ENCODE measurements around the gene POU2F1. TPM values are rescaled to one million over a fixed set of nuclear protein-coding genes. Genes with fewer than 3 reads are reported as not detected.
"Not testable (repeated sequence)": the region's sequence is repeated elsewhere in the genome, so short reads cannot be mapped to it uniquely, and the experiment has no call there.

The POU2F1 gene
- total and polyA plus RNA-seq, 2 donors (not counting 1 experiment from before 2014, with no cell fraction given): 5.2 to 48.8 TPM

DNA sequence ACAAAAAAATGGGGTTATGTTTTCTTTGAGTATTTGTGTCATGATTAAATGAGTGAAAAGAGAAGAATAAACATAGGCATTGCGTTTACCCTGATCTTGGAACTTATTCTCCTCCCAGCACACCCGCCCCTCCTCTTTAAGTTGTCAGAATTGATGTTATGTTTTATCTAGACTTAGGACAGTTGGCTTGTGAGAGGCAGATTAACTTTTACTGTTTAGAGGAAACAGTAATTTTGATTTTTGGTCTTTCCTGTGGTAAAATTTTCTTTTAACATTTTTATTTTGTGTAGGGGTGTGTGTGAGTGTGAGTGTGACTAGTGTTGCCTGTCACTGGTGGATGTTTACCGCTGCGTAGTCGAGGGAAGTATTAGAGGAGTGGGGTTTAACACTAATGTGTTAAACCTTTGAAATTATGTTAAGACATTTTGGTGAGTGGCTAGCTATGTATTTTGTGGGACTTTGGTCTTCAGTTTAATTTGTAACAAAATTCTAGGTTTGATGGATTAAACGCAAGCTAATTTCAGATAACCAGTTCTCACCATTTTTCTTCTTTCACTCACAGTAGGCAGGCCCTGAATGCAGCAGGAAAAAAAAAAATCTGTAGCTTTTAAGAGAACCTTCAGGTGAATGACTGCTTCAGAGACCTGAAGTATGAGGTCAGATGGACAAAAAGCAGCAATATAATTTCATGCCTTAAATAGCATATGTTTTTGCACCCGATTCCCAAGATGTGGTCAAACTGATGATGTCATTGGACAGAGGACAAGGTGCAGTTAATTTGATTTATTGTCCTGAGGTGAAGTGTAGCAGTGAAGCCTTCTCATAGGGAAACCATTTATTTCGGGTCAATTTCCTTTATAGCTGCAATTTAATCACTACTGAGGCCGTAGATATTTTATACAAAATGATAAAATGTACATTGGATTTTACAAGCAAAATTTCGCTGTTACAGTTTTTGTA lies 2.7 kb downstream of the POU2F1 start:
- WGBS (ENCODE audit: insufficient coverage): 91% methylated on average over 3 of the region's 10 CpGs
- H2AFZ ChIP-seq (ENCODE audit: insufficient read depth, low read depth, low read length, poor library complexity, severe bottlenecking): peak overlapping the region; percentile 86

DNA sequence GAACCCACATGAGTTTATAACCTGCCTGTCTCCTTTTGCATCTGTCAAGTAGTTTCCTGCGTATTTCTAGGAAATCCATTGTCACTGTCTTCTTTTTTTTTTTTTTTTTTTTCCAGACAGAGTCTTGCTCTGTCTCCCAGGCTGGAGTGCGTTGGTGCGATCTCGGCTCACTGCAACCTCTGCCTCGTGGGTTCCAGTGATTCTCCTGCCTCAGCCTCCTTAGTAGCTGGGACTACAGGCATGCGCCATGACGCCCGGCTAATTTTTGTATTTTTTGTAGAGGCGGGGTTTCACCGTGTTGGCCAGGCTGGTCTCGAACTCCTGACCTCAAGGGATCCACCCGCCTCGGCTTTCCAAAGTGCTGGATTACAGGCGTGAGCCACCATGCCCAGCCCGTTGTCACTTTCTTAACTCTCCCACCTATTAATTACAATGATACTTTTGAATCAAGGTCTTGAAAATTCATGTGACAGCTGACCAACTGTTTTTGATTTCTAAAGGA lies 4.1 kb downstream of the POU2F1 start:
- H3K27ac ChIP-seq (ENCODE audit: low read length in 2 of 2); POLR2A ChIA-PET; H3K9me3 Mint-ChIP-seq (ENCODE audit: insufficient read depth); H3K4me3 Mint-ChIP-seq; H3K27ac Mint-ChIP-seq; H3K4me2 ChIP-seq (replicated peaks; ENCODE audit: low read depth, low read length, poor library complexity, severe bottlenecking); H3K9me3 ChIP-seq (ENCODE audit: control extremely low read depth in 1 of 3, control insufficient read depth in 2 of 3, insufficient read depth in 1 of 3, low read length in 2 of 3); H3K27me3 Mint-ChIP-seq; H2AFZ ChIP-seq (ENCODE audit: insufficient read depth, low read depth, low read length, poor library complexity, severe bottlenecking); H3K36me3 ChIP-seq (replicated peaks in 1 of 2; ENCODE audit: control extremely low read depth in 1 of 2, control insufficient read depth in 1 of 2, extremely low read depth in 1 of 2, insufficient read depth in 2 of 2, low read length in 1 of 2); H3K4me3 ChIP-seq (ENCODE audit: control extremely low read depth in 1 of 5, extremely low read depth in 1 of 5, insufficient read depth in 1 of 5, low read depth in 2 of 5, low read length in 4 of 5); H3K9ac ChIP-seq (ENCODE audit: low read length); H4K20me1 ChIP-seq (ENCODE audit: control insufficient read depth, insufficient read depth, low read length, poor library complexity, severe bottlenecking); H3K27me3 ChIP-seq (replicated peaks in 1 of 4; ENCODE audit: control extremely low read depth in 1 of 4, control insufficient read depth in 3 of 4, insufficient read depth in 4 of 4, low read length in 3 of 4); DNase-seq; ATAC-seq (ENCODE audit: low read depth): not testable (repeated sequence)
- intact Hi-C loops (cut with micrococcal nuclease): loop anchor here (5.0 kb wide), 3 partner anchors 43 to 1457 kb away; partner anchors contain the start of gene TMCO1
- CTCF ChIA-PET: interaction anchor here (1.2 kb wide), 1 partner anchor 116 kb away, joined by 3 read pairs; no protein-coding TSS in a partner anchor
- H3K4me1 ChIP-seq (ENCODE audit: control insufficient read depth in 2 of 2, insufficient read depth in 2 of 2, low read length in 2 of 2): peaks cover 19 to 24% of the 10 kb centered on the region in 2 donors
- H3K4me1 Mint-ChIP-seq: peaks cover 57% of the 10 kb centered on the region
- peaks cover 75% of the 10 kb centered on the region for H3K79me2 ChIP-seq (ENCODE audit: control insufficient read depth, insufficient read depth, low read length)
- WGBS (ENCODE audit: insufficient coverage): 99% methylated on average over 12 of the region's 15 CpGs

More for the DNA sequence above, 2.7 kb downstream of the POU2F1 start:
- CTCF ChIA-PET: interaction anchor here (0.6 to 3.2 kb wide), 7 partner anchors 19 to 623 kb away, joined by 3 to 17 read pairs (median 4); no protein-coding TSS in a partner anchor
- Histone ChIP-seq H3K27ac (ENCODE audit: low read length in 2 of 2) (peak overlapping the region; percentile 92 to 96), H4K20me1 (ENCODE audit: control insufficient read depth, insufficient read depth, low read length, poor library complexity, severe bottlenecking) (no peaks in the 10 kb centered on the region), H3K4me2 (replicated peaks; ENCODE audit: low read depth, low read length, poor library complexity, severe bottlenecking) (peak overlapping the region; percentile 79), H3K9ac (ENCODE audit: low read length) (peak overlapping the region; percentile 81), H3K36me3 (replicated peaks in 1 of 2; ENCODE audit: control extremely low read depth in 1 of 2, control insufficient read depth in 1 of 2, extremely low read depth in 1 of 2, insufficient read depth in 2 of 2, low read length in 1 of 2) (no peaks in the 10 kb centered on the region), H3K4me3 (ENCODE audit: control extremely low read depth in 1 of 5, extremely low read depth in 1 of 5, insufficient read depth in 1 of 5, low read depth in 2 of 5, low read length in 4 of 5) (no peak overlapping the region), H3K27me3 (replicated peaks in 1 of 4; ENCODE audit: control extremely low read depth in 1 of 4, control insufficient read depth in 3 of 4, insufficient read depth in 4 of 4, low read length in 3 of 4) (no peaks in the 10 kb centered on the region), H3K9me3 (ENCODE audit: control extremely low read depth in 1 of 3, control insufficient read depth in 2 of 3, insufficient read depth in 1 of 3, low read length in 2 of 3) (no peaks in the 10 kb centered on the region), H3K79me2 (ENCODE audit: control insufficient read depth, insufficient read depth, low read length) (peaks cover 62% of the 10 kb centered on the region), H3K4me1 (ENCODE audit: control insufficient read depth in 2 of 2, insufficient read depth in 2 of 2, low read length in 2 of 2) (peaks cover 23 to 26% of the 10 kb centered on the region in 2 donors)
- Mint-ChIP-seq H3K27ac (peak overlapping the region; percentile 98), H3K9me3 (ENCODE audit: insufficient read depth) (no peaks in the 10 kb centered on the region), H3K27me3 (no peaks in the 10 kb centered on the region), H3K4me1 (peaks cover 59% of the 10 kb centered on the region), H3K4me3 (peak overlapping the region; percentile 94)
- ATAC-seq (ENCODE audit: low read depth): no peak
- intact Hi-C loops (cut with micrococcal nuclease): loop anchor here (5.0 kb wide), 3 partner anchors 44 to 1456 kb away; partner anchors contain the start of gene TMCO1
- no peak for DNase-seq
- POLR2A ChIA-PET: interaction anchor here (0.6 to 3.6 kb wide), 3 partner anchors 9 to 131 kb away, joined by 3 to 13 read pairs (median 6); no protein-coding TSS in a partner anchor
- TF ChIP-seq EZH2 (IDR thresholded peaks at IDR 0.05; ENCODE audit: borderline replicate concordance, insufficient read depth, low read depth, low read length, poor library complexity, severe bottlenecking): no peak
- TF ChIP-seq, protein P1, sequence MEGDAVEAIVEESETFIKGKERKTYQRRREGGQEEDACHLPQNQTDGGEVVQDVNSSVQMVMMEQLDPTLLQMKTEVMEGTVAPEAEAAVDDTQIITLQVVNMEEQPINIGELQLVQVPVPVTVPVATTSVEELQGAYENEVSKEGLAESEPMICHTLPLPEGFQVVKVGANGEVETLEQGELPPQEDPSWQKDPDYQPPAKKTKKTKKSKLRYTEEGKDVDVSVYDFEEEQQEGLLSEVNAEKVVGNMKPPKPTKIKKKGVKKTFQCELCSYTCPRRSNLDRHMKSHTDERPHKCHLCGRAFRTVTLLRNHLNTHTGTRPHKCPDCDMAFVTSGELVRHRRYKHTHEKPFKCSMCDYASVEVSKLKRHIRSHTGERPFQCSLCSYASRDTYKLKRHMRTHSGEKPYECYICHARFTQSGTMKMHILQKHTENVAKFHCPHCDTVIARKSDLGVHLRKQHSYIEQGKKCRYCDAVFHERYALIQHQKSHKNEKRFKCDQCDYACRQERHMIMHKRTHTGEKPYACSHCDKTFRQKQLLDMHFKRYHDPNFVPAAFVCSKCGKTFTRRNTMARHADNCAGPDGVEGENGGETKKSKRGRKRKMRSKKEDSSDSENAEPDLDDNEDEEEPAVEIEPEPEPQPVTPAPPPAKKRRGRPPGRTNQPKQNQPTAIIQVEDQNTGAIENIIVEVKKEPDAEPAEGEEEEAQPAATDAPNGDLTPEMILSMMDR (IDR thresholded peaks at IDR 0.05): no peak
